Kidney (tissue), 14 donors: Measurements from ENCODE around the gene AP2A2. TPM values are rescaled to one million over a fixed set of nuclear protein-coding genes. Genes with fewer than 3 reads are reported as not detected.

Source experiments
- DNase-seq, 5 donors: peaks; one replicate each; pipeline ENCODE4 v3.0.0-alpha.2; 2013 to 2020
- FAIRE-seq: peaks from 2 replicates; lab custom pipeline; 2012; peaks lifted over from hg19 to GRCh38; lab: Jason Lieb, UNC
- H3K27ac ChIP-seq, 2 donors: one replicate each; pipeline ENCODE4 v1.7.0; 2013; ENCODE audit warnings: low read depth in 2 of 2, low read length in 2 of 2, inconsistent platforms in 1 of 2
- H3K27me3 ChIP-seq: one replicate; pipeline ENCODE4 v1.7.1; 2013; ENCODE audit warnings: low read length, inconsistent platforms; ENCODE audit not compliant: control insufficient read depth, insufficient read depth
- H3K36me3 ChIP-seq, 3 donors: one replicate each; pipeline versions ENCODE4 v1.7.0 to v1.7.1; 2013; ENCODE audit warnings: low read length in 3 of 3, control low read depth in 1 of 3, inconsistent platforms in 1 of 3; ENCODE audit not compliant: insufficient read depth in 3 of 3, control insufficient read depth in 2 of 3
- H3K4me1 ChIP-seq, 3 donors: one replicate each; pipeline versions ENCODE4 v1.7.0 to v1.7.1; 2013; ENCODE audit warnings: low read length in 3 of 3, inconsistent platforms in 1 of 3, low read depth in 1 of 3; ENCODE audit not compliant: control insufficient read depth in 2 of 3, insufficient read depth in 2 of 3
- H3K4me3 ChIP-seq, 3 donors: one replicate each; pipeline versions ENCODE4 v1.7.0 to v1.8.1; 2013; ENCODE audit warnings: low read length in 3 of 3, control low read depth in 1 of 3, inconsistent platforms in 1 of 3
- H3K9ac ChIP-seq, 3 donors: one replicate each; pipeline versions ENCODE4 v1.7.0 to v1.7.1; 2013; ENCODE audit warnings: low read length in 3 of 3, control low read depth in 1 of 3, inconsistent platforms in 1 of 3
- H3K9me3 ChIP-seq, 3 donors: one replicate each; pipeline versions ENCODE4 v1.7.0 to v1.7.1; 2013; ENCODE audit warnings: low read length in 3 of 3, control low read depth in 1 of 3, inconsistent platforms in 1 of 3; ENCODE audit not compliant: control insufficient read depth in 2 of 3, insufficient read depth in 1 of 3
- intact Hi-C: fragments of 100-400 bp; cut with DNase I; formaldehyde crosslinking; loops from one replicate; pipeline ENCODE4 v1.11.1; 2022
- polyA plus RNA-seq: library from polyadenylated mRNA; stranded (reverse); fragments of 350-450 nt; fragmentation: Illumina TruSeq; extraction: RNeasy Lipid Tissue Mini Kit (QIAGEN cat#74804); gene quantifications from one replicate; pipeline ENCODE4 v1.2.3, GENCODE V29; 2014; ENCODE audit warnings: low read depth, low replicate concordance; ENCODE audit not compliant: insufficient read depth
- total RNA-seq: library from RNA; stranded (reverse); fragmentation: NEBNext Ultra II Directional; extraction: Animal tissue kit (Norgen Biotek cat#: 25700); gene quantifications from one replicate; pipeline ENCODE4 v1.2.1, GENCODE V29; 2021
- TF ChIP-seq, protein P1 (sequence below): IDR thresholded peaks from 3 replicates; pipeline ENCODE4 v1.5.1; 2012; ENCODE audit warnings: mild to moderate bottlenecking, moderate library complexity, borderline replicate concordance; ENCODE audit not compliant: insufficient read depth; ENCODE audit errors: extremely low read depth
- donor health status: control.
- donor health status: control.
- donor health status: control.
- donor health status: control.
- donor health status: control.
- donor health status: DM: yes; HTN: yes; CAD: no.
- donor health status: Normal renal cell carcinoma (clear cell type).

Gene AP2A2
- total and polyA plus RNA-seq, 2 donors from 2014 or later: 76.5 to 144 TPM

- Histone ChIP-seq H3K9me3 (peaks cover 0 to 3% (median 0%) of the 10 kb centered on the region in 3 donors), H3K9ac (no peak overlapping the region), H3K4me1 (no peaks in the 10 kb centered on the region), H3K4me3 (no peak overlapping the region), H3K27ac (no peak overlapping the region), H3K27me3 (no peaks in the 10 kb centered on the region), H3K36me3 (peaks cover 0 to 2% (median 2%) of the 10 kb centered on the region in 3 donors)
- FAIRE-seq: no peak
- intact Hi-C loops: no loop called here
- TF ChIP-seq, protein P1, sequence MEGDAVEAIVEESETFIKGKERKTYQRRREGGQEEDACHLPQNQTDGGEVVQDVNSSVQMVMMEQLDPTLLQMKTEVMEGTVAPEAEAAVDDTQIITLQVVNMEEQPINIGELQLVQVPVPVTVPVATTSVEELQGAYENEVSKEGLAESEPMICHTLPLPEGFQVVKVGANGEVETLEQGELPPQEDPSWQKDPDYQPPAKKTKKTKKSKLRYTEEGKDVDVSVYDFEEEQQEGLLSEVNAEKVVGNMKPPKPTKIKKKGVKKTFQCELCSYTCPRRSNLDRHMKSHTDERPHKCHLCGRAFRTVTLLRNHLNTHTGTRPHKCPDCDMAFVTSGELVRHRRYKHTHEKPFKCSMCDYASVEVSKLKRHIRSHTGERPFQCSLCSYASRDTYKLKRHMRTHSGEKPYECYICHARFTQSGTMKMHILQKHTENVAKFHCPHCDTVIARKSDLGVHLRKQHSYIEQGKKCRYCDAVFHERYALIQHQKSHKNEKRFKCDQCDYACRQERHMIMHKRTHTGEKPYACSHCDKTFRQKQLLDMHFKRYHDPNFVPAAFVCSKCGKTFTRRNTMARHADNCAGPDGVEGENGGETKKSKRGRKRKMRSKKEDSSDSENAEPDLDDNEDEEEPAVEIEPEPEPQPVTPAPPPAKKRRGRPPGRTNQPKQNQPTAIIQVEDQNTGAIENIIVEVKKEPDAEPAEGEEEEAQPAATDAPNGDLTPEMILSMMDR: no peak
- no peak for DNase-seq
Observed at GRCh38 chr11:1018091-1018490, 92.4 kb downstream of the AP2A2 start.

DNA sequence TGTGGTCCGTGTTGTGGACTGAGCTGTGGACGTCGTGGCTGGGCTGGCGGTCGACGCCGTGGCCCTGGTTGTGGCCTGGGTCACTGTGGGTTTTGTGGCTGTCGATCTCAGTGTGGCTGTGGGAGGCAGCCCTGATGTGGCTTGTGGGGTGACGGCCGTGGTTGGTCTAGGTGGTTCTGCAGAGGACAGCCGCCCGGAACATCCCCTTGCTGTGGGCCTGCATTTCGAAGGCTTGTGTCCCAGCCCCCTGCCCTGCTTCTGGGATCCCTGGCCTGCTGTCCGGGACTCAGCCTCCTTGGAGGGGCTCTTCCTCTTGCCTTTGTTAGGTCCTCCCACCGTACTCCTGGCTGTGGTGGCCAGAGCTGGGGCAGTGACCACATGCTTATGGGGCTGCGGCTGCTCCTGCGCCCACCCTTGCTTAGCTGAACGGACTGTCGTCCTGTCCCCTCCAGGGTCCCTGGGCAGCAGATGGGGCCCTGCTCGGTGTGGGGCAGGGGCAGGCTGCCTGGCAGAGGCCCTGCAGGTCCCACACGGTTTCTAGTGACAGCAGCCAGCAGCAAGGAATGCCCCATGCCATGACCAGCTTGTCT is 93.7 kb downstream of the AP2A2 start:
- Histone ChIP-seq H3K9ac (no peak overlapping the region), H3K4me3 (no peak overlapping the region), H3K4me1 (no peaks in the 10 kb centered on the region), H3K27ac (no peak overlapping the region), H3K9me3 (peaks cover 0 to 3% (median 0%) of the 10 kb centered on the region in 3 donors), H3K36me3 (peaks cover 0 to 2% (median 2%) of the 10 kb centered on the region in 3 donors), H3K27me3 (no peaks in the 10 kb centered on the region)
- FAIRE-seq (no peak), DNase-seq (no peak)
- TF ChIP-seq, protein P1: no peak
- intact Hi-C loops: no loop called here

DNA sequence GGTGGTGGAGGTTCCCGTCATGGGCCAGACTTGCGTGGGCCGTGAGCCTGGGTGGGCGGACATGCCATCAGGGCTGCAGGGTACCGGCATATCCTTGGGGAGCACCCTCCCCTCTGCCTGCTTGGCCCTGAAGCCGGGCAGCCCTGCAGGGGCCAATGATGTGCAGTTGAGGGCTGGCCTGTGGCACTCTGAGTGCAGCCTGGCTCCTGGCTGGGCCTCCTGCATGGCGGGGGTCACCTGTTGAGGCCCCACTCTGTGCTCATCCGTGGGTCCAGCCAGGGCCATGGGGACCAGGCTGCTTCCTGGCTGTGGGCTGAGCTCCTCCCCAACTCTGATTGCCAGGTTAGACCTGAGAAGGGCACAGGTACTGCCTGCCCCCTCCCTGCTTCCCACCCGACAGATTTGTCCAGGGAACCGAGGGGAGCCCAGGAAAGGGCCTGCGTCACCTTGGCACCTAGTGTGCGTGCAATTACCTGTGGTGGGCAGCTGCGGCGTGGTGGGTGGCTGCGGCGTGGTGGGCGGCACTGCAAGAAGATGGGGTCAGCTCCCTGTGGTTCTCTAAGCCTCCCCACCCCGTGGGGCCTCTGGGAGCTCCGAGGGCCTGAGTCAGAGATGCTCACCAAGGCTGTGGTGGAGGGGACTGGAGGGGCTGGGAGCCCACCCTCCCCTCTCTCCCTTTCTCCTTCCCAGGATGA is 94.7 kb downstream of the AP2A2 start:
- no peak for DNase-seq
- Histone ChIP-seq H3K9me3 (peaks cover 0 to 3% (median 0%) of the 10 kb centered on the region in 3 donors), H3K4me3 (no peak overlapping the region), H3K36me3 (peaks cover 0 to 2% (median 2%) of the 10 kb centered on the region in 3 donors), H3K27me3 (no peaks in the 10 kb centered on the region), H3K4me1 (no peaks in the 10 kb centered on the region), H3K9ac (no peak overlapping the region), H3K27ac (no peak overlapping the region)
- TF ChIP-seq, protein P1: no peak
- intact Hi-C loops: no loop called here
- no peak for FAIRE-seq
